Vagina (tissue), 2 donors: ENCODE data around the gene GYG2. TPM values are rescaled to one million over a fixed set of nuclear protein-coding genes. Genes with fewer than 3 reads are reported as not detected.

Source experiments
- DNase-seq, 2 donors: peaks; one replicate each; pipeline ENCODE4 v3.0.0-alpha.2; 2017; ENCODE audit errors: extremely low spot score in 2 of 2
- H3K27ac ChIP-seq: fragments of 200-600 bp; sonication (generic); one replicate; pipeline ENCODE4 v1.5.1; 2019
- H3K27me3 ChIP-seq: fragments of 200-600 bp; sonication (generic); one replicate; pipeline ENCODE4 v1.5.1; 2019
- H3K36me3 ChIP-seq, 2 donors: fragments of 200-600 bp; sonication (generic); one replicate each; pipeline ENCODE4 v1.5.1; 2017 to 2019
- H3K4me1 ChIP-seq: fragments of 200-600 bp; sonication (generic); one replicate; pipeline ENCODE4 v1.5.1; 2019
- H3K4me3 ChIP-seq, 2 donors: fragments of 200-600 bp; sonication (generic); 1 replicate in 1 of 2; 2 replicates in 1 of 2; pipeline ENCODE4 v1.5.1; 2016 to 2019
- H3K9me3 ChIP-seq: fragments of 200-600 bp; sonication (generic); one replicate; pipeline ENCODE4 v1.5.1; 2019
- POLR2A ChIP-seq, 2 donors: fragments of 450-650 bp; IDR thresholded peaks; one replicate each; pipeline ENCODE4 v1.6.1; 2017; ENCODE audit warnings: antibody characterized with exemption in 2 of 2, mild to moderate bottlenecking in 2 of 2, moderate library complexity in 2 of 2
- POLR2AphosphoS5 ChIP-seq, 2 donors: sonication (generic); formaldehyde crosslinking; IDR thresholded peaks; one replicate each; pipeline ENCODE4 v1.9.0; 2017; ENCODE audit warnings: antibody characterized with exemption in 2 of 2, mild to moderate bottlenecking in 2 of 2, low read depth in 1 of 2; ENCODE audit not compliant: insufficient read depth in 1 of 2
- intact Hi-C: fragments of 100-400 bp; cut with DNase I; formaldehyde crosslinking; loops from one replicate; pipeline ENCODE4 v1.15.1; 2023
- total RNA-seq: library from RNA; depleted of rRNA; stranded (reverse); fragments of >200 nt; gene quantifications from one replicate; pipeline ENCODE4 v1.2.3, GENCODE V29; 2016
- TF ChIP-seq, protein P1 (sequence below), 3 experiments: fragments of 450-650 bp in 2 of 3; fragments of 200-600 bp in 1 of 3; sonication (generic) in 1 of 3; IDR thresholded peaks; one replicate each; pipeline ENCODE4 v1.5.1; 2017 to 2019; ENCODE audit warnings: antibody characterized with exemption in 3 of 3, mild to moderate bottlenecking in 2 of 3, moderate library complexity in 2 of 3

Gene GYG2
- total RNA-seq, 1 donor from 2014 or later = 15.7 TPM

DNA sequence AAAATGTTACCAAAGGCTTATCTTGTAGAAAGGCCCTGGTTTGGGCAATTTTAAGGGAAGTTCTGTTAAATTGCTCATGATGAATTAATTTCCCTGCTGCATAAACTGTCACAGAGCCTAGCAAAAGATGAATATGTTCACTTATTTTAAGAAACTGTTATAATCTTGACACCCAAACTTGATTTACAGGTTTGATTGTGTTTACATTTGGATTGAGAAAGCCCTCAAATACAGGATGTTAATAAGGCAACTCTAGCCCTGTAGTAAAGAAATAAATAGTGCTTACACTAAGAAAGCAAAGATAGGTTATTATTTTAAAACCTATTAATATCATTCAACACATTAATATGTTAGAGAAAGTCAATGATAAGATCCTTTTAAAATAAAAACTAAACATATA lies 18.3 kb downstream of the GYG2 start:
- no peaks in the 10 kb centered on the region for H3K4me1 ChIP-seq
- intact Hi-C loops = no loop called here
- no peak overlapping the region for H3K4me3 ChIP-seq
- no peaks in the 10 kb centered on the region for H3K36me3 ChIP-seq
- H3K9me3 ChIP-seq = no peaks in the 10 kb centered on the region
- no peak overlapping the region for H3K27ac ChIP-seq
- no peak for DNase-seq
- TF ChIP-seq POLR2AphosphoS5 (IDR thresholded peaks at IDR 0.05; ENCODE audit: insufficient read depth in 1 of 2, low read depth in 1 of 2) = no peak
- TF ChIP-seq POLR2A (IDR thresholded peaks at IDR 0.05) = no peak
- no peaks in the 10 kb centered on the region for H3K27me3 ChIP-seq

GRCh38 chrX:2848871-2849301 lies 20.2 kb downstream of the GYG2 start:
- peak in 1 of 2 donors; percentile 8 for DNase-seq
- H3K27ac ChIP-seq = no peak overlapping the region
- no peaks in the 10 kb centered on the region for H3K27me3 ChIP-seq
- no peaks in the 10 kb centered on the region for H3K9me3 ChIP-seq
- intact Hi-C loops = no loop called here
- H3K4me1 ChIP-seq = no peaks in the 10 kb centered on the region
- no peaks in the 10 kb centered on the region for H3K36me3 ChIP-seq
- TF ChIP-seq, protein P1, sequence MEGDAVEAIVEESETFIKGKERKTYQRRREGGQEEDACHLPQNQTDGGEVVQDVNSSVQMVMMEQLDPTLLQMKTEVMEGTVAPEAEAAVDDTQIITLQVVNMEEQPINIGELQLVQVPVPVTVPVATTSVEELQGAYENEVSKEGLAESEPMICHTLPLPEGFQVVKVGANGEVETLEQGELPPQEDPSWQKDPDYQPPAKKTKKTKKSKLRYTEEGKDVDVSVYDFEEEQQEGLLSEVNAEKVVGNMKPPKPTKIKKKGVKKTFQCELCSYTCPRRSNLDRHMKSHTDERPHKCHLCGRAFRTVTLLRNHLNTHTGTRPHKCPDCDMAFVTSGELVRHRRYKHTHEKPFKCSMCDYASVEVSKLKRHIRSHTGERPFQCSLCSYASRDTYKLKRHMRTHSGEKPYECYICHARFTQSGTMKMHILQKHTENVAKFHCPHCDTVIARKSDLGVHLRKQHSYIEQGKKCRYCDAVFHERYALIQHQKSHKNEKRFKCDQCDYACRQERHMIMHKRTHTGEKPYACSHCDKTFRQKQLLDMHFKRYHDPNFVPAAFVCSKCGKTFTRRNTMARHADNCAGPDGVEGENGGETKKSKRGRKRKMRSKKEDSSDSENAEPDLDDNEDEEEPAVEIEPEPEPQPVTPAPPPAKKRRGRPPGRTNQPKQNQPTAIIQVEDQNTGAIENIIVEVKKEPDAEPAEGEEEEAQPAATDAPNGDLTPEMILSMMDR (IDR thresholded peaks at IDR 0.05) = no peak
- no peak for TF ChIP-seq POLR2A (IDR thresholded peaks at IDR 0.05)
- TF ChIP-seq POLR2AphosphoS5 (IDR thresholded peaks at IDR 0.05; ENCODE audit: insufficient read depth in 1 of 2, low read depth in 1 of 2) = no peak
- H3K4me3 ChIP-seq = no peak overlapping the region

GRCh38 chrX:2854918-2855317 lies 26.2 kb downstream of the GYG2 start:
- H3K4me3 ChIP-seq = no peak overlapping the region
- H3K27me3 ChIP-seq = no peaks in the 10 kb centered on the region
- no peaks in the 10 kb centered on the region for H3K36me3 ChIP-seq
- DNase-seq = peak in 1 of 2 donors; percentile 70
- TF ChIP-seq, protein P1 (IDR thresholded peaks at IDR 0.05) = no peak
- no peaks in the 10 kb centered on the region for H3K9me3 ChIP-seq
- intact Hi-C loops = no loop called here
- H3K4me1 ChIP-seq = no peaks in the 10 kb centered on the region
- no peak overlapping the region for H3K27ac ChIP-seq

DNA sequence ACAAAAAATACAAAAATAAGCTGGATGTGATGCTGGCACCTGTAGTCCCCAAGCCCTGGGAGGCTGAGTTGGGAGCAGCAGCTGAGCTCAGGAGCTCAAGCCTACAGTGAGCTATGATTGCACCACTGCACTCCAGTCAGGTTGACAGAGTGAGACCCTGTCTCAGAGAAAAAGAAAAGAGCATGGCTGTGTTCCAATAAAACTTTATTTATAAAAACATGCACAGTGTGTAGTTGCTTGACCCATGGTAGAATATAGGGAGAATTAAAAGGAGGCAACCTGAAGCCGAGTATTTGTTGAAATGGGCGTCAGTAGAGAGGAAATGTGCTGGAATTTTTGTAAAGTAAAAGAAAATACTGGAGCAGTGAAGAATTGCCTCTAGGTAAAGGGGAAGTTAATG lies 27.0 kb downstream of the GYG2 start:
- no peaks in the 10 kb centered on the region for H3K4me1 ChIP-seq
- intact Hi-C loops = no loop called here

GRCh38 chrX:2857566-2857965 lies 28.8 kb downstream of the GYG2 start:
- Histone ChIP-seq H3K9me3 (no peaks in the 10 kb centered on the region), H3K36me3 (no peaks in the 10 kb centered on the region), H3K27ac (no peak overlapping the region), H3K4me1 (no peaks in the 10 kb centered on the region), H3K4me3 (no peak overlapping the region), H3K27me3 (no peaks in the 10 kb centered on the region)
- no peak for DNase-seq
- TF ChIP-seq POLR2AphosphoS5 (IDR thresholded peaks at IDR 0.05; ENCODE audit: insufficient read depth in 1 of 2, low read depth in 1 of 2) = no peak
- TF ChIP-seq, protein P1 (IDR thresholded peaks at IDR 0.05) = no peak
- TF ChIP-seq POLR2A (IDR thresholded peaks at IDR 0.05) = no peak
- intact Hi-C loops = no loop called here

More for the DNA sequence above, 27.0 kb downstream of the GYG2 start:
- Histone ChIP-seq H3K36me3 (no peaks in the 10 kb centered on the region), H3K27ac (no peak overlapping the region), H3K27me3 (no peaks in the 10 kb centered on the region), H3K4me3 (no peak overlapping the region), H3K9me3 (no peaks in the 10 kb centered on the region)
- no peak for TF ChIP-seq POLR2A (IDR thresholded peaks at IDR 0.05)
- no peak for TF ChIP-seq POLR2AphosphoS5 (IDR thresholded peaks at IDR 0.05; ENCODE audit: insufficient read depth in 1 of 2, low read depth in 1 of 2)
- TF ChIP-seq, protein P1 (IDR thresholded peaks at IDR 0.05) = no peak
- DNase-seq = no peak
